TTC549 (cell line): ENCODE data around the gene KHDRBS1.
"Not testable (repeated sequence)": the region's sequence is repeated elsewhere in the genome, so short reads cannot be mapped to it uniquely, and the experiment has no call there.

Experiments
- FAIRE-seq: peaks from 2 replicates; lab custom pipeline; 2012; peaks lifted over from hg19 to GRCh38; lab: Jason Lieb, UNC

Gene KHDRBS1

GRCh38 chr1:32012709-32013385 lies 821 bp upstream of the KHDRBS1 start:
- FAIRE-seq = no peak

- FAIRE-seq = no peak
Measured at GRCh38 chr1:32014199-32014947, 705 bp downstream of the KHDRBS1 start.

- no peak for FAIRE-seq
Measured at GRCh38 chr1:32014948-32015273, 1.2 kb downstream of the KHDRBS1 start.

- no peak for FAIRE-seq
Measured at GRCh38 chr1:32020339-32020738, 6.7 kb downstream of the KHDRBS1 start.

- not testable (repeated sequence) for FAIRE-seq
Measured at GRCh38 chr1:32021574-32022018, 7.9 kb downstream of the KHDRBS1 start.

- no peak for FAIRE-seq
Measured at GRCh38 chr1:32023351-32023750, 9.7 kb downstream of the KHDRBS1 start.

- no peak for FAIRE-seq
Measured at GRCh38 chr1:32025515-32025914, 11.8 kb downstream of the KHDRBS1 start.

- FAIRE-seq = no peak
Measured at GRCh38 chr1:32028746-32029145, 15.1 kb downstream of the KHDRBS1 start.

- no peak for FAIRE-seq
Measured at GRCh38 chr1:32031578-32032274, 18.1 kb downstream of the KHDRBS1 start.

- FAIRE-seq = no peak
Measured at GRCh38 chr1:32032275-32032615, 18.6 kb downstream of the KHDRBS1 start.

- FAIRE-seq = no peak
Measured at GRCh38 chr1:32035119-32035518, 21.5 kb downstream of the KHDRBS1 start.

GRCh38 chr1:32040711-32041110 lies 27.0 kb downstream of the KHDRBS1 start:
- no peak for FAIRE-seq

GRCh38 chr1:32042330-32042729 lies 28.7 kb downstream of the KHDRBS1 start:
- no peak for FAIRE-seq

GRCh38 chr1:32044234-32044633 lies 30.6 kb downstream of the KHDRBS1 start:
- FAIRE-seq = no peak

- no peak for FAIRE-seq
Measured at GRCh38 chr1:32045772-32046171, 32.1 kb downstream of the KHDRBS1 start.

- no peak for FAIRE-seq
Measured at GRCh38 chr1:32047701-32048100, 34.0 kb downstream of the KHDRBS1 start.

GRCh38 chr1:32048440-32048839 lies 34.8 kb downstream of the KHDRBS1 start:
- FAIRE-seq = no peak

- no peak for FAIRE-seq
Measured at GRCh38 chr1:32051706-32052105, 38.0 kb downstream of the KHDRBS1 start.

GRCh38 chr1:32052887-32053286 lies 39.2 kb downstream of the KHDRBS1 start:
- no peak for FAIRE-seq

- no peak for FAIRE-seq
Measured at GRCh38 chr1:32055416-32055815, 41.7 kb downstream of the KHDRBS1 start.

- no peak for FAIRE-seq
Measured at GRCh38 chr1:32056598-32056997, 42.9 kb downstream of the KHDRBS1 start.

GRCh38 chr1:32060914-32061313 lies 47.2 kb downstream of the KHDRBS1 start:
- FAIRE-seq = no peak

- no peak for FAIRE-seq
Measured at GRCh38 chr1:32062867-32063230, 49.2 kb downstream of the KHDRBS1 start.

- FAIRE-seq = peak; percentile 86
Measured at GRCh38 chr1:32063261-32063681, 49.6 kb downstream of the KHDRBS1 start.
